ENCODE results near the gene SPDYE11.
A peak's percentile ranks its signal among the peaks of the same experiment; 100 is the strongest.
"Not testable (repeated sequence)": the region's sequence is repeated elsewhere in the genome, so short reads cannot be mapped to it uniquely, and the experiment has no call there.

The SPDYE11 gene

GRCh38 chr7:73057811-73058210 is at the start of gene SPDYE11:
Gene SPDYE11, minus strand, starts transcription at chr7:73057911. Its CDS starts 1,800 bp downstream, at chr7:73056111.
- DNase-seq: not testable (repeated sequence)

GRCh38 chr7:73085938-73086337 is 28.2 kb upstream of the SPDYE11 start, which contains the start of gene SPDYE9:
Gene SPDYE9, minus strand, starts transcription at chr7:73086038. Its CDS starts 1,800 bp downstream, at chr7:73084238.
- DNase-seq: not testable (repeated sequence)

DNA sequence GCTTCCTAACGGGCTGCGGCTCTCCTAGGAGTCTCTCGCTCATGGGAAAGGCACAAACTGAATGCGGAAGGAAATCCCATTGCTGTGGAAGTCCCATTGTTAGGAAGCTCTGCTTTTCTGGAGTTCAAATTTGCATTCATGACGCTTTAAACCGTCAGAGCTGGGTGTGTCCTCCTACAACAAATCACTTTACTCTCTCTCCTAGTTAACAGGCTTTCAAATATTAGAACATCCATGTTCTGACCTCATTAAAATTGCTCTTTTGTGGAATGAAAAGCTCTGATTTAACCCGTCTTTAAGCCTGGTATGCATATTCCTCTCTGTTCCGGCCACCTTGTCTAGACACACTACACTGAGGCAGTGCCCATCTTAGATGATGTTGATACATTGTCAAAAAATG is 28.0 kb downstream of the SPDYE11 start, which contains the start of gene SPDYE8:
Gene SPDYE8, minus strand, starts transcription at position 101 of the 400 bp plus-strand sequence. CDS start 1,800 bp downstream, outside the sequence.
- DNase-seq: not testable (repeated sequence)

GRCh38 chr7:73006491-73006890 is 51.2 kb downstream of the SPDYE11 start:
- DNase-seq: not testable (repeated sequence)

DNA sequence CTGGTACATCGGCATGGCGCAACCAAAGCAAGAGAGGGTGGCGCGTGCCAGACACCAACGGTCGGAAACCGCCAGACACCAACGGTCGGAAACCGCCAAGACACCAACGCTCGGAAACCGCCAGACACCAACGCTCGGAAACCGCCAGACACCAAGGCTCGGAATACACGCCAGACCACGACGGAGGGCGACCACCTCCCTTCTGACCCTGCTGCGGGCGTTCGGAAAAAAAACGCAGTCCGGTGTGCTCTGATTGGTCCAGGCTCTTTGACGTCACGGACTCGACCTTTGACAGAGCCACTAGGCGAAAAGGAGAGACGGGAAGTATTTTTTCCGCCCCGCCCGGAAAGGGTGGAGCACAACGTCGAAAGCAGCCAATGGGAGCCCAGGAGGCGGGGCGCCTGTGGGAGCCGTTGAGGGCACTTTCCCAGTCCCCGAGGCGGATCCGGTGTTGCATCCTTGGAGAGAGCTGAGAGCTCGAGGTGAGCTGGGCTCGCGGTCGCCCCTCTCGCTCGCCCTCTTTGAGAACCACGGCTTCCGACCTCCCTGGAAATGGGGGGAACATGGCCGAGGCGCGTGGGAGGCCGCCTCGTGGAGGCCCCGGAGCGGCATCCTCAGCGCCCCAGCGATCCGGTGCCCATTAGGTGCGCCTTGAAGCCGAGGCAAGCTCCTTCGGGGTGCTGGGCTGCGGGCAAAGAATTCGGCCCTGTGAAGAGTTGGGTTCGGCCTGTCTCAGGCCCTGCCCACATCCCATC is 51.8 kb downstream of the SPDYE11 start:
- peak; percentile 97 for DNase-seq

GRCh38 chr7:73005356-73005692 is 52.4 kb downstream of the SPDYE11 start:
- not testable (repeated sequence) for DNase-seq

GRCh38 chr7:72997887-72998468 is 59.7 kb downstream of the SPDYE11 start:
- not testable (repeated sequence) for DNase-seq
